Fibroblast of the aortic adventitia (primary cell): ENCODE measurements around the gene CCL18. TPM values are rescaled to one million over a fixed set of nuclear protein-coding genes. Genes with fewer than 3 reads are reported as not detected.

Experiments used
- DNase-seq: peaks from one replicate; pipeline ENCODE4 v3.0.0-alpha.2; 2010; ENCODE audit warnings: low read depth
- H3K4me3 ChIP-seq: 2 replicates; pipeline ENCODE4 v1.5.1; 2011; ENCODE audit warnings: low read depth, mild to moderate bottlenecking, control low read depth, low read length, moderate library complexity
- CTCF ChIP-seq: IDR thresholded peaks from 2 replicates; pipeline ENCODE4 v1.5.1; 2011; ENCODE audit warnings: mild to moderate bottlenecking, low read length, control low read depth, inconsistent platforms; ENCODE audit not compliant: insufficient read depth
- total RNA-seq: library from RNA; depleted of rRNA; stranded (reverse); fragments of >200 nt; gene quantifications from 2 replicates; pipeline ENCODE4 v1.2.3, GENCODE V29; 2012; ENCODE audit warnings: low replicate concordance

Gene CCL18
- total RNA-seq, 1 donor = not detected

- no peak overlapping the region for H3K4me3 ChIP-seq
- TF ChIP-seq CTCF = no peak
- DNase-seq = no peak
Observed at GRCh38 chr17:36027761-36028160, 36.3 kb upstream of the CCL18 start.

GRCh38 chr17:36030956-36031355, 33.1 kb upstream of the CCL18 start:
- DNase-seq = no peak
- TF ChIP-seq CTCF = no peak
- H3K4me3 ChIP-seq = no peak overlapping the region

GRCh38 chr17:36034127-36034526, 29.9 kb upstream of the CCL18 start:
- TF ChIP-seq CTCF = no peak
- no peak overlapping the region for H3K4me3 ChIP-seq
- DNase-seq = no peak

GRCh38 chr17:36036235-36036634, 27.8 kb upstream of the CCL18 start:
- no peak for DNase-seq
- H3K4me3 ChIP-seq = no peak overlapping the region
- no peak for TF ChIP-seq CTCF

GRCh38 chr17:36048066-36048465, 16.0 kb upstream of the CCL18 start:
- TF ChIP-seq CTCF = no peak
- no peak overlapping the region for H3K4me3 ChIP-seq
- DNase-seq = no peak

GRCh38 chr17:36049643-36050042, 14.4 kb upstream of the CCL18 start:
- no peak for DNase-seq
- no peak overlapping the region for H3K4me3 ChIP-seq
- TF ChIP-seq CTCF = no peak

- TF ChIP-seq CTCF = no peak
Observed at GRCh38 chr17:36055171-36055570, 8.9 kb upstream of the CCL18 start.

More at GRCh38 chr17:36055171-36055570, 8.9 kb upstream of the CCL18 start:
- no peak for DNase-seq
- H3K4me3 ChIP-seq = no peak overlapping the region
